Endodermal cell (in vitro differentiated cells): ENCODE data around the gene FBXO33. TPM values are rescaled to one million over a fixed set of nuclear protein-coding genes. Genes with fewer than 3 reads are reported as not detected.

ENCODE experiments used
- DNase-seq: peaks from one replicate; pipeline ENCODE4 v3.0.0-alpha.2; 2017
- H3K27ac ChIP-seq: 2 replicates; pipeline ENCODE4 v1.5.1; 2013; ENCODE audit warnings: mild to moderate bottlenecking, low read depth, low read length, moderate library complexity
- H3K27me3 ChIP-seq: 2 replicates; pipeline ENCODE4 v1.6.1; 2013; ENCODE audit warnings: mild to moderate bottlenecking, low read length, moderate library complexity; ENCODE audit not compliant: insufficient read depth, control insufficient read depth, poor library complexity, severe bottlenecking
- H3K36me3 ChIP-seq: 2 replicates; pipeline ENCODE4 v1.7.0; 2013; ENCODE audit warnings: mild to moderate bottlenecking, low read length, moderate library complexity; ENCODE audit not compliant: control insufficient read depth, insufficient read depth
- H3K4me1 ChIP-seq: one replicate; pipeline ENCODE4 v1.7.0; 2013; ENCODE audit warnings: low read length; ENCODE audit not compliant: control insufficient read depth, insufficient read depth
- H3K4me3 ChIP-seq: 2 replicates; pipeline ENCODE4 v1.5.1; 2013; ENCODE audit warnings: mild to moderate bottlenecking, low read length, moderate library complexity
- H3K9ac ChIP-seq: 2 replicates; pipeline ENCODE4 v1.6.1; 2013; ENCODE audit warnings: mild to moderate bottlenecking, low read length, moderate library complexity; ENCODE audit not compliant: poor library complexity, severe bottlenecking; ENCODE audit errors: extremely low read depth
- H3K9me3 ChIP-seq: 2 replicates; pipeline ENCODE4 v1.6.1; 2013; ENCODE audit warnings: mild to moderate bottlenecking, low read length, moderate library complexity; ENCODE audit not compliant: control insufficient read depth
- H3K27ac Mint-ChIP-seq: 2 replicates; pipeline ENCODE4 v1.8.0; 2020; ENCODE audit warnings: mixed read lengths
- H3K27me3 Mint-ChIP-seq: 2 replicates; pipeline ENCODE4 v1.8.0; 2021; ENCODE audit warnings: mild to moderate bottlenecking, mixed read lengths; ENCODE audit not compliant: insufficient read depth
- H3K36me3 Mint-ChIP-seq: 2 replicates; pipeline ENCODE4 v1.8.0; 2020; ENCODE audit warnings: low read depth, mixed read lengths
- H3K4me1 Mint-ChIP-seq: 2 replicates; pipeline ENCODE4 v1.8.0; 2020; ENCODE audit warnings: mixed read lengths
- H3K4me3 Mint-ChIP-seq: 2 replicates; pipeline ENCODE4 v1.8.0; 2020; ENCODE audit warnings: mild to moderate bottlenecking, moderate library complexity, mixed read lengths
- H3K9me3 Mint-ChIP-seq: 2 replicates; pipeline ENCODE4 v1.8.0; 2020; ENCODE audit warnings: mild to moderate bottlenecking, mixed read lengths
- WGBS, 2 experiments: methylation state at CpG; one replicate each; pipeline versions ENCODE4 v1.1.5 to v1.1.7; 2013; ENCODE audit warnings: missing lambda C conversion rate in 2 of 2, mixed read lengths in 1 of 2; ENCODE audit not compliant: insufficient coverage in 1 of 2, insufficient read length in 1 of 2; 5-methylcytosine and 5-hydroxymethylcytosine counted together
- total RNA-seq, 2 donors: library from RNA; stranded (reverse); fragmentation: NEBNext Ultra II Directional in 1 of 2; extraction: Animal tissue kit (Norgen Biotek cat#: 25700) in 1 of 2; gene quantifications; 2 replicates in 1 of 2; 3 replicates in 1 of 2; pipeline ENCODE4 v1.2.1, GENCODE V29; 2021
- TF ChIP-seq, protein P1 (sequence below): fragments of 200-600 bp; sonication (generic); conservative IDR thresholded peaks from 2 replicates; pipeline ENCODE4 v1.5.0; 2021; ENCODE audit warnings: antibody characterized with exemption, mild to moderate bottlenecking

The FBXO33 gene
- total RNA-seq, 2 donors from 2014 or later: 10.2 to 12.8 TPM

GRCh38 chr14:39351708-39352107 lies 80.5 kb downstream of the FBXO33 start:
- H3K36me3 Mint-ChIP-seq: peaks cover 35% of the 10 kb centered on the region
- H3K27ac Mint-ChIP-seq: no peak overlapping the region
- peaks cover 17% of the 10 kb centered on the region for H3K9me3 Mint-ChIP-seq
- Histone ChIP-seq H3K4me3 (no peak overlapping the region), H3K9me3 (peaks cover 11% of the 10 kb centered on the region), H3K27me3 (no peaks in the 10 kb centered on the region), H3K36me3 (peaks cover 11% of the 10 kb centered on the region), H3K27ac (no peak overlapping the region), H3K4me1 (no peaks in the 10 kb centered on the region), H3K9ac (no peak overlapping the region)
- no peak overlapping the region for H3K4me3 Mint-ChIP-seq
- DNase-seq: no peak
- H3K4me1 Mint-ChIP-seq: peaks cover 4% of the 10 kb centered on the region
- WGBS, 2 experiments: 93 to 96% methylated on average over 8 of the region's 9 CpGs
- TF ChIP-seq, protein P1, sequence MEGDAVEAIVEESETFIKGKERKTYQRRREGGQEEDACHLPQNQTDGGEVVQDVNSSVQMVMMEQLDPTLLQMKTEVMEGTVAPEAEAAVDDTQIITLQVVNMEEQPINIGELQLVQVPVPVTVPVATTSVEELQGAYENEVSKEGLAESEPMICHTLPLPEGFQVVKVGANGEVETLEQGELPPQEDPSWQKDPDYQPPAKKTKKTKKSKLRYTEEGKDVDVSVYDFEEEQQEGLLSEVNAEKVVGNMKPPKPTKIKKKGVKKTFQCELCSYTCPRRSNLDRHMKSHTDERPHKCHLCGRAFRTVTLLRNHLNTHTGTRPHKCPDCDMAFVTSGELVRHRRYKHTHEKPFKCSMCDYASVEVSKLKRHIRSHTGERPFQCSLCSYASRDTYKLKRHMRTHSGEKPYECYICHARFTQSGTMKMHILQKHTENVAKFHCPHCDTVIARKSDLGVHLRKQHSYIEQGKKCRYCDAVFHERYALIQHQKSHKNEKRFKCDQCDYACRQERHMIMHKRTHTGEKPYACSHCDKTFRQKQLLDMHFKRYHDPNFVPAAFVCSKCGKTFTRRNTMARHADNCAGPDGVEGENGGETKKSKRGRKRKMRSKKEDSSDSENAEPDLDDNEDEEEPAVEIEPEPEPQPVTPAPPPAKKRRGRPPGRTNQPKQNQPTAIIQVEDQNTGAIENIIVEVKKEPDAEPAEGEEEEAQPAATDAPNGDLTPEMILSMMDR: no peak
- H3K27me3 Mint-ChIP-seq: no peaks in the 10 kb centered on the region

GRCh38 chr14:39350866-39351265 lies 81.4 kb downstream of the FBXO33 start:
- Histone ChIP-seq H3K4me1 (no peaks in the 10 kb centered on the region), H3K36me3 (peaks cover 16% of the 10 kb centered on the region), H3K27me3 (no peaks in the 10 kb centered on the region), H3K9ac (no peak overlapping the region), H3K27ac (no peak overlapping the region), H3K4me3 (no peak overlapping the region), H3K9me3 (peaks cover 11% of the 10 kb centered on the region)
- Mint-ChIP-seq H3K36me3 (peaks cover 33% of the 10 kb centered on the region), H3K27ac (no peak overlapping the region), H3K9me3 (peaks cover 12% of the 10 kb centered on the region), H3K27me3 (no peaks in the 10 kb centered on the region), H3K4me1 (peaks cover 4% of the 10 kb centered on the region), H3K4me3 (no peak overlapping the region)
- WGBS, 2 experiments: 94 to 95% methylated on average over 2 of the region's 3 CpGs
- no peak for DNase-seq
- TF ChIP-seq, protein P1: no peak

Other genes starting within 250 kb of the FBXO33 start
- 10 to 100 TPM; 16.8 to 26.5 TPM for gene MIA2, start 198.5 kb downstream of the FBXO33 start, total RNA-seq